Ramos (cell line): ENCODE results near the gene C2CD2.

Experiments
- in situ Hi-C: fragments of 300-500 bp; cut with MboI; formaldehyde crosslinking; loops from one replicate; pipeline ENCODE4 v1.14.3; 2022; ENCODE audit warnings: low sequenced_read_pairs; ENCODE audit not compliant: unreplicated experiment

Gene C2CD2

GRCh38 chr21:41894922-41895557 is 58.8 kb downstream of the C2CD2 start:
- in situ Hi-C loops = no loop called here

DNA sequence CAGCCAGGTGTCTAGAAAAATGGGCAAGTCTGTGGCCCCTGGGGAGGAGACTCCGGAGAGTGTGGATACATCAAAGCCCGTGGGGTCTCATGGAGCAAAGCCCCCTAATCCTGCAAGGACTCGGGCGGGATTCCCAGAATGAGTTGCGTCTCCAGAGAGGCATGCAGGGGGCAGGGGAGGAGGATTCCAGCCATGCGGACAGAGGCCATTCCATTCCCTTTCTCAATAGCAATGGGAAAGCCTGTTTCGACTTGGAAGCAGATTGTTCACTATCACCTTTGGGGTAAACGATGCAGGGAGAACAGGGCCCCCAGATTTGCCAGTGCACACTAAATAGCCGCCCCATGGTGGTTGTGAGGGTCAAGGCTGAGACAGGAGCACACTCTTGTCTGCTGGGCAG is 59.3 kb downstream of the C2CD2 start:
- in situ Hi-C loops = no loop called here

DNA sequence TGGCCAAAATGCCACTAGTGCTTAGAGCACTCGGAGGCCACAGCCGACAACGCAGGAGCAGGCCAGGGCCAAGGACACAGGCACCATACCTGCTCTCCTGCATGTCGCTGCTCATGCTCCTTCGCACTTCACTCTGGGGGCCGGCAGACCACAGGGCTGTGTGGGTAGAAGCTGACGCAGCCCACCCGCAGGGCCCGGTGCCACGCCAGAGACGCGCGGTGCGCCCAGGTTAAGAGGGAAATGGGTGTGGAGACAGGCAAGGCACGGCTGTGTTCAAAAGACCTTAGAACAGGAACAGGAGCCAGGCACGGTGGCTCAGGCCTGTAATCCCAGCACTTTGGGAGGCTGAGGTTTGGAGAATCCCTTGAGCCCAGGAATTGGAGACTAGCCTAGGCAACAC is 61.1 kb downstream of the C2CD2 start:
- in situ Hi-C loops = no loop called here

DNA sequence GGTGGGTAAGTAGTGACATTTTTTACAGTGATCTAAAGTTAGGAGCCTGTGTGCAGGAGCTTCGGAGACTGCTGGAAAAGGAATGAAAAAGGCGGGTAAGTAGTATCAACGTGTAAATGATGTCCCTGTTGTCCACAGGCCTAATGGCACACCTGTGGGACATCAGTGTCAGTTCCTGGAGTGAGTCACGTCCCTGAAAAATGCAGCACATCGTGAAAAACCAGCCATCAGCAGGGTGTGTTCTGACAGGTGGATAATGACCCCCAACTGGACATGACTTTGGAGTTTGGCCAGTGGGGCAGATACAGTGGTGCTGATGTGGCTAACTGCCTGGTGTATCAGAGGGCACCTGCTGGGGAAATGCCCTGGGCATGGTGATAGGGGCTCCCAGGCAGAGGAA is 62.7 kb downstream of the C2CD2 start:
- in situ Hi-C loops = no loop called here

- in situ Hi-C loops = no loop called here
These were observed 63.5 kb downstream of the C2CD2 start for GRCh38 chr21:41890355-41890754.

DNA sequence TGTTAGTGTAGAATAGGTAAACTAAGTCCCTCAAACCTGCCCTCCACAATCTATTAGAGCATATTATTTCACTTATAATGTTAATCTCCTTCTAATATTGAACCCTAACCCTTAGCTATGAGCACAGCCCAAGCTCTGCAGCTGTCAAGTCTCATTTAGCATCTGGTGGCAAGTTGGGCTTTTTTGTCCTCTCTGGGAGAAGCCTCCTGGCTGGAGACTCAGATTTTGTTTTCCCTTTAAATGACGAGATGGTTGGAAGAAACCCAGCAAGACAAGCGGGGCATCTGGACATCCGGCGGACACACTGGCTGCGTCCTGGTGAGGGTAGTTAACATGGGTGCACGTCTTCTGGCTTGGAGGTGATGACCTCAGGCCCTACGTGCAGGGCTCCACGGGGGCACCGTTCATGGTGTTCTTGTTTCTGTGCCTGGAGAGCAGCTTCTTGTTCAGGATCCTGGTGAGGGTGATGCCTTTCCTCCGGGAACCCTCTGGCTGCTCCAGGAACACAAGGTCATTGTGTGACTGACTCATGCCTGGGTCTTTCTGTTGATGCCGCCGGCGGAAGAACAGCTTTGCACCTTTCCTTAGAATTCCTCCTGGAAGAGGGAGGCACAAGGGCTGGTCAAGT is 65.0 kb downstream of the C2CD2 start:
- in situ Hi-C loops = no loop called here

DNA sequence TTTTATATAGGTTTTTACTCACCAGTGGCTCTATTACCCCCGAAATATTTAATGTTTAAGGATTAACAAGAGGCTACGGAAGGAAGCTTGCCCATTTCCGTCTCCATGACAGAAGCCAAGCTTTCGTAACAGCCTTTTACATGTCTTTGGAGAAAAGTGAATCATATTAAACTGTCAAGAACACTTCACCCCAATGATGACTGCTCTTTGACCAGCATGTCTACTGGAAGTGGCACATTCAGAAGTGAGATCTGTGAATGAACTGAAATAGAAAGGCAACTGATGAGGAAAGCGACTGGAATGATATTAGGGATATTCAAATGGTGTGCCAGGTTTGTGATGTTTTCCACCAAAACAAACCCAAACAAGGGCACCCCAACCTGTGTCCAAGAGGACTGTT is 66.2 kb downstream of the C2CD2 start:
- in situ Hi-C loops = no loop called here

GRCh38 chr21:41886328-41886727 is 67.5 kb downstream of the C2CD2 start:
- in situ Hi-C loops = no loop called here

GRCh38 chr21:41885341-41886024 is 68.3 kb downstream of the C2CD2 start:
- in situ Hi-C loops = no loop called here

DNA sequence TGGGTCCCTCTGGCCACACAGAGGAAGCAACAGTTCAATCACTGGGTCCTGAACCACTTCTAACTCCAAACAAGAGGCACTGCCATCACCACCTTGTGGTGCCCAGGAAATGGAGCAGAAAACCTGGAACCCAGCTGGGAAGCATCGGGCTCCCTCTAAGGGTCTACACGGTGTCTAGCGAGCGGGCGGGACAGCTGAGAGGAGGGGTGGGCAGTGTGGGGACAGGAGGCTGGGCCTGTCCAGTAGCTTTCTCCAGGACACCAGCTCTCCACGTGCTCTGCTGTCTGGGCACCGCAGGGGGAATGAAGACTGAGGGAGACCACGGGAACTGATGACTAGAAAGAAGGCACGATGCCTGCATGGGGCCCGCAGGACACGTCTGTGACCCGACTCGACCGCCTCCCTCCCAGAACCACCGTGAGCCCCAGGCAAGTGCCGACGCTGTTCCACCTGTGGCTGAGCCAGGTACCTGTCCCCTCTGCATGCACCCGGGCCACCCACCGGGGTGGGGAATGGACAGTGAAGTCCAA is 69.3 kb downstream of the C2CD2 start:
- in situ Hi-C loops = no loop called here

- in situ Hi-C loops = no loop called here
These were observed 70.2 kb downstream of the C2CD2 start for GRCh38 chr21:41883582-41883981.

- in situ Hi-C loops = no loop called here
These were observed 72.8 kb downstream of the C2CD2 start for GRCh38 chr21:41881051-41881450.

DNA sequence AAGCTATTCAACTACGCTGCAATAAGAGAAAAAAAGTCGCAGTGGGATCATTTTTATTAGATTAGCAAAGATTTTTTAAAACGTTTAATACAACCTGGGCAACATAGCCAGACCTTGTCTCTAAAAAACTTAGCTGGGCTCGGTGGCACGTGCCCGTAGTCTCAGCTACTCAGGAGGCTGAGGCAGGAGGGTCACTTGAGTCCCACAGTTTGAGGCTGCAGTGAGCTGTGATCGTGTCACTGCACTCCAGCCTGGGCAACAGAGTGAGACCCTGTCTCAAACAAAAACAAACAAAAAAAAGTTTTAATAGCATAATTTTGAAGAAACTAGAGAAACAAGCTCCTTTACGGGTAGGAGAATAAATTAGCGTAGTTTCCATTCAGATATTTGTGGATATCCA is 73.7 kb downstream of the C2CD2 start:
- in situ Hi-C loops = no loop called here

GRCh38 chr21:41879190-41879998 is 74.4 kb downstream of the C2CD2 start, which contains the start of gene PRDM15:
PRDM15 (minus strand) TSS chr21:41879344; CDS start chr21:41860363, 18,981 bp downstream.
- in situ Hi-C loops = no loop called here

DNA sequence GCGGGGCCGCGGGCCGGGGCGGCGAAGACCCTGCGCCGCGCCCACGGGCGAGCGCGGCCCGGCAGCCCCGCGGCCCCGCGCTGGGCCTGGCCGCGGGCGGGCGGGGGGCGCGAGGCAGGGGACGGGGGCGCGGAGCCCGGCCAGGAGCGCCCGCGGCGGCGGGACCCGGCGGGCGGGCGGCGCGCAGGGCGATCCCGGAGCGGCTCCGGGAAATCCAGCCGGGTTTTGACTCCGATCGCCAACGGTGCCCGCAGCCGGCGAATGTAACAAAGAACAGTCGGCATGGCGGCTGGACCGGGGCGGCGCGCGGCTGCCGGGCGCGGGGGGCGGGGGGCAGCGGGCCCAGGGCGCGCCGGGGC is 75.0 kb downstream of the C2CD2 start:
- in situ Hi-C loops = no loop called here

- in situ Hi-C loops = no loop called here
These were observed 75.7 kb downstream of the C2CD2 start for GRCh38 chr21:41877901-41878830.

GRCh38 chr21:41876928-41877652 is 76.7 kb downstream of the C2CD2 start:
- in situ Hi-C loops = no loop called here

DNA sequence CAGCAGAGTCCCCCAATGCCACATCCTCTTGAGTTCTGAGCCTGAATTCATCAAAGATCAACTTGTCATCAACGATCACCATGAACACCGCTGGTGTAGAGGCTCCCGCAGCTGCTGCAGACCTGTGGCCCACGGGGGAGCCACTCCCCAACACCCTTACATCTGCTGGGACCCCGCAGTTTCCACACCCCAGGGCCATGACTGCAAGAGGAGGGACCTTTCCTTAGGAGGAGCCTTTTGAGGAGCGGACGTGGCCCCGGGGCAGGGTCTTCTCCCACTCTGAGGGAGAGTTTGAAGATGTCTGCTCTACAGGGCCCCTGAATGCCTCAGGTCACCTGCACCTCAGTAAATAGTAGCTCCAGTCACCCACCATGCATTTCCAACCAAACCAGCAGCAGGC is 77.4 kb downstream of the C2CD2 start:
- in situ Hi-C loops = no loop called here

DNA sequence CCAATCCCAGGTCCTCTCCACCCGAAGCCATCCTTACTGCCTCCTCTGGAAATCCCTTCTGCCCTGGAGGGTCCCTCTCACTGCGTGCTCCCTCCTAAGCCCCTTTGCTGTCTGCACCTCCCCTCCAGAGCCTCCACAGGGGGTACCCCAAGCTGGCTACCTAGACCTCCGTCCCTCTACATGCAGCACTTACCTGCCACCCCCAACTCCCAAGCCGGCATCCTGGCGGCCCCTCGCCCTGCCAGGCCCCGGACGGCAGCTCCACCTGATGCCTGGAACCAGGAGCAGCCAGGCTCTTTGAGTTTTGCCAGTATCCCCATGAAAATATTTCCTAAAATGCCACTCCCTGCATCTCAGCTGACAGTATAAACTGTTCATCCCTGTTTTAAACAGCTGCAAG is 78.7 kb downstream of the C2CD2 start:
- in situ Hi-C loops = no loop called here
